Measurements from ENCODE around the gene IL17RE. TPM values are rescaled to one million over a fixed set of nuclear protein-coding genes. Genes with fewer than 3 reads are reported as not detected.

The IL17RE gene
- total and polyA plus RNA-seq, 2 of the 13 experiments (the other 11 are each of a cell fraction or from before 2014, with no cell fraction given): 14.5 to 24.1 TPM

GRCh38 chr3:9862391-9863057 is 40.1 kb upstream of the IL17RE start (continued):
- TF ChIP-seq ZNF281 (CRISPR knock-in tag; IDR thresholded peaks at IDR 0.05; ENCODE audit: borderline replicate concordance) (no peak), ZKSCAN1 (IDR thresholded peaks at IDR 0.05; ENCODE audit: low read length) (no peak), ZFP82 (CRISPR knock-in tag; IDR thresholded peaks at IDR 0.05; ENCODE audit: borderline replicate concordance) (no peak; the same call in 1 of the 2 replicates), ZNF777 (CRISPR knock-in tag; IDR thresholded peaks at IDR 0.05) (peak; percentile 77), NR0B2 (CRISPR knock-in tag; IDR thresholded peaks at IDR 0.05) (no peak), KMT2A (CRISPR knock-in tag; IDR thresholded peaks at IDR 0.05) (peak; percentile 78; the same call in 1 of the 2 replicates), STAT6 (CRISPR knock-in tag; IDR thresholded peaks at IDR 0.05; ENCODE audit: borderline replicate concordance) (no peak), MBD4 (IDR thresholded peaks at IDR 0.05; ENCODE audit: borderline replicate concordance, low read length) (no peak), ZNF224 (CRISPR knock-in tag; IDR thresholded peaks at IDR 0.05) (no peak), ZNF3 (CRISPR knock-in tag; IDR thresholded peaks at IDR 0.05) (no peak), PCBP2 (optimal IDR thresholded peaks at IDR 0.05; ENCODE audit: low read depth, low read length, poor library complexity, severe bottlenecking) (no peak), ZNF432 (CRISPR knock-in tag; IDR thresholded peaks at IDR 0.05; ENCODE audit: borderline replicate concordance) (no peak)
- TF ChIP-seq, protein P1, sequence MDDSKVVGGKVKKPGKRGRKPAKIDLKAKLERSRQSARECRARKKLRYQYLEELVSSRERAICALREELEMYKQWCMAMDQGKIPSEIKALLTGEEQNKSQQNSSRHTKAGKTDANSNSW (CRISPR knock-in tag; IDR thresholded peaks at IDR 0.05; ENCODE audit: borderline replicate concordance): no peak
- TF ChIP-seq, protein P2, sequence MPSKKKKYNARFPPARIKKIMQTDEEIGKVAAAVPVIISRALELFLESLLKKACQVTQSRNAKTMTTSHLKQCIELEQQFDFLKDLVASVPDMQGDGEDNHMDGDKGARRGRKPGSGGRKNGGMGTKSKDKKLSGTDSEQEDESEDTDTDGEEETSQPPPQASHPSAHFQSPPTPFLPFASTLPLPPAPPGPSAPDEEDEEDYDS (CRISPR knock-in tag; IDR thresholded peaks at IDR 0.05): peak; percentile 79
- TF ChIP-seq, protein P3, sequence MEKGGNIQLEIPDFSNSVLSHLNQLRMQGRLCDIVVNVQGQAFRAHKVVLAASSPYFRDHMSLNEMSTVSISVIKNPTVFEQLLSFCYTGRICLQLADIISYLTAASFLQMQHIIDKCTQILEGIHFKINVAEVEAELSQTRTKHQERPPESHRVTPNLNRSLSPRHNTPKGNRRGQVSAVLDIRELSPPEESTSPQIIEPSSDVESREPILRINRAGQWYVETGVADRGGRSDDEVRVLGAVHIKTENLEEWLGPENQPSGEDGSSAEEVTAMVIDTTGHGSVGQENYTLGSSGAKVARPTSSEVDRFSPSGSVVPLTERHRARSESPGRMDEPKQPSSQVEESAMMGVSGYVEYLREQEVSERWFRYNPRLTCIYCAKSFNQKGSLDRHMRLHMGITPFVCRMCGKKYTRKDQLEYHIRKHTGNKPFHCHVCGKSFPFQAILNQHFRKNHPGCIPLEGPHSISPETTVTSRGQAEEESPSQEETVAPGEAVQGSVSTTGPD (CRISPR knock-in tag; IDR thresholded peaks at IDR 0.05): no peak
- TF ChIP-seq, protein P4, sequence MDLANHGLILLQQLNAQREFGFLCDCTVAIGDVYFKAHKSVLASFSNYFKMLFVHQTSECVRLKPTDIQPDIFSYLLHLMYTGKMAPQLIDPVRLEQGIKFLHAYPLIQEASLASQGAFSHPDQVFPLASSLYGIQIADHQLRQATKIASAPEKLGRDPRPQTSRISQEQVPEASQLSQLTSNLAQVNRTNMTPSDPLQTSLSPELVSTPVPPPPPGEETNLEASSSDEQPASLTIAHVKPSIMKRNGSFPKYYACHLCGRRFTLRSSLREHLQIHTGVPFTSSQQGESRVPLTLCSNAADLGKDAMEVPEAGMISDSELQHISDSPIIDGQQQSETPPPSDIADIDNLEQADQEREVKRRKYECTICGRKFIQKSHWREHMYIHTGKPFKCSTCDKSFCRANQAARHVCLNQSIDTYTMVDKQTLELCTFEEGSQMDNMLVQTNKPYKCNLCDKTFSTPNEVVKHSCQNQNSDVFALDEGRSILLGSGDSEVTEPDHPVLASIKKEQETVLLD (CRISPR knock-in tag; IDR thresholded peaks at IDR 0.05; ENCODE audit: low read depth): no peak

Data from HepG2 (cell line).